Measurements from ENCODE around the gene BCS1L.

- TF ChIP-seq CTCF (conservative IDR thresholded peaks at IDR 0.05) (no peak), EZH2 (IDR thresholded peaks at IDR 0.05; ENCODE audit: low read depth) (no peak)
Observed at GRCh38 chr2:218623366-218623705, 36.1 kb upstream of the BCS1L start.
